Heart right ventricle (tissue), 16 donors: ENCODE measurements around the gene XRCC4. TPM values are rescaled to one million over a fixed set of nuclear protein-coding genes. Genes with fewer than 3 reads are reported as not detected.

Experiments
- ATAC-seq, 8 donors: fragments of 200-7000 bp; cut with Tn5 transposase; one replicate each; pipeline ENCODE4 v1.9.1; 2020; ENCODE audit warnings: mild to moderate bottlenecking in 8 of 8, moderate library complexity in 8 of 8, moderate number of reproducible peaks in 1 of 8
- DNase-seq, 2 donors: peaks; one replicate each; pipeline ENCODE4 v3.0.0-alpha.2; 2020
- H3K27ac ChIP-seq, 10 donors: fragments of 200-600 bp; sonication (generic) in 2 of 10; one replicate each; pipeline versions ENCODE4 v1.5.0 to v1.8.0; 2020 to 2022; ENCODE audit warnings: mild to moderate bottlenecking in 3 of 10
- H3K27me3 ChIP-seq, 7 donors: fragments of 200-600 bp; one replicate each; pipeline ENCODE4 v1.8.0; 2021 to 2022; ENCODE audit warnings: mild to moderate bottlenecking in 2 of 7
- H3K36me3 ChIP-seq, 9 donors: fragments of 200-600 bp; sonication (generic) in 1 of 9; one replicate each; pipeline versions ENCODE4 v1.5.0 to v1.8.0; 2020 to 2022; ENCODE audit warnings: mild to moderate bottlenecking in 2 of 9
- H3K4me1 ChIP-seq, 9 donors: fragments of 200-600 bp; sonication (generic) in 1 of 9; one replicate each; pipeline versions ENCODE4 v1.5.0 to v1.8.0; 2020 to 2022; ENCODE audit warnings: mild to moderate bottlenecking in 4 of 9
- H3K4me3 ChIP-seq, 10 donors: fragments of 200-600 bp; sonication (generic) in 2 of 10; one replicate each; pipeline versions ENCODE4 v1.5.0 to v1.8.0; 2020 to 2022; ENCODE audit warnings: mild to moderate bottlenecking in 7 of 10, moderate library complexity in 2 of 10
- H3K9me3 ChIP-seq, 11 donors: fragments of 200-600 bp in 10 of 11; sonication (generic) in 2 of 11; one replicate each; pipeline versions ENCODE4 v1.5.0 to v1.8.0; 2013 to 2022; ENCODE audit warnings: mild to moderate bottlenecking in 2 of 11, control low read depth in 1 of 11, moderate library complexity in 1 of 11
- CTCF ChIP-seq, 9 donors: fragments of 200-600 bp; sonication (generic) in 2 of 9; IDR thresholded peaks; one replicate each; pipeline versions ENCODE4 v1.5.0 to v1.8.0; 2021 to 2022; ENCODE audit warnings: antibody characterized with exemption in 9 of 9, mild to moderate bottlenecking in 5 of 9, moderate library complexity in 1 of 9
- WGBS, 2 donors: extraction: QIAGEN DNeasy Blood & Tissue Kit; methylation state at CpG; one replicate each; pipeline ENCODE4 v1.1.7; 2013; ENCODE audit warnings: inconsistent platforms in 1 of 2; 5-methylcytosine and 5-hydroxymethylcytosine counted together
- intact Hi-C, 10 donors: fragments of 100-400 bp; cut with DNase I; formaldehyde crosslinking; loops; one replicate each; pipeline versions ENCODE4 v1.11.1 to v1.14.2; 2022
- polyA plus RNA-seq, 2 donors: library from polyadenylated mRNA; stranded (reverse); fragments of 200-250 nt; gene quantifications; one replicate each; pipeline ENCODE4 v1.2.3, GENCODE V29; 2013
- total RNA-seq, 10 donors: library from RNA; stranded (reverse); fragmentation: NEBNext Ultra II Directional in 3 of 10; extraction: Animal tissue kit (Norgen Biotek cat#: 25700) in 3 of 10; gene quantifications; one replicate each; pipeline versions ENCODE4 v1.2.1 to v1.2.4, GENCODE V29; 2021 to 2023
- donor health status: Arrhythmogenic right ventricular cardiomyopathy.
- donor health status: ischemic (EF 13 %, LVEDD 7.1; RV severe dilation, severe dysfunction).
- donor health status: healthy with polysubstance abuse.
- donor health status: DM: no; HTN: yes; CAD: no.
- donor health status: DM: no; HTN: no; CAD: no.
- donor health status: ischemic (EF 25% LVEDD 6.9; RV normal size, moderate dysfunction).
- donor health status: ischemic (EF 25% LVEDD 5.7; RV mildly dilated, moderate dysfunction).
- donor health status: healthy.
- donor health status: DM: yes; HTN: yes; CAD: no.
- donor health status: Ischemic cardiomyopathy.
- donor health status: ischemic (EF 35%, LVEDD 5.7; RV mildly dilated, moderate dysfunction).
- donor health status: nonischemic (EF 11% LVEDD 7.7; RV severe dilation, severe dysfunction).
- donor health status: DM: yes; HTN: yes; CAD: no.
- donor health status: PGD.
- donor health status: ischemic (EF 29% LVEDD 5.4; RV normal size, mild dysfunction).
- donor health status: nonischemic (EF 23%, LVEDD 6.1; RV moderate dilation, normal function).

XRCC4 gene
- total and polyA plus RNA-seq, 12 donors, result 3.6 to 14.4 (median 6.8) TPM

GRCh38 chr5:83124593-83124992 lies 47.2 kb downstream of the XRCC4 start:
- Histone ChIP-seq H3K27ac (no peak overlapping the region), H3K9me3 (peaks cover 0 to 18% (median 0%) of the 10 kb centered on the region in 11 donors), H3K36me3 (no peaks in the 10 kb centered on the region), H3K4me1 (peaks cover 0 to 10% (median 0%) of the 10 kb centered on the region in 9 donors), H3K27me3 (no peaks in the 10 kb centered on the region), H3K4me3 (no peak overlapping the region)
- intact Hi-C loops, result no loop called here
- no peak for TF ChIP-seq CTCF (IDR thresholded peaks at IDR 0.05)
- DNase-seq (no peak), ATAC-seq (no peak)
- 98 to 100% methylated on average over 1 of the region's 1 CpG for WGBS, 2 donors

GRCh38 chr5:83125560-83125959 lies 48.2 kb downstream of the XRCC4 start:
- no peak overlapping the region for H3K4me3 ChIP-seq
- DNase-seq, result no peak
- no peak for ATAC-seq
- no peak overlapping the region for H3K27ac ChIP-seq
- TF ChIP-seq CTCF (IDR thresholded peaks at IDR 0.05), result no peak
- 75 to 76% methylated on average over 7 of the region's 7 CpGs for WGBS, 2 donors
- H3K4me1 ChIP-seq, result peaks cover 0 to 10% (median 0%) of the 10 kb centered on the region in 9 donors
- H3K9me3 ChIP-seq, result peaks cover 0 to 18% (median 0%) of the 10 kb centered on the region in 11 donors
- H3K36me3 ChIP-seq, result no peaks in the 10 kb centered on the region
- intact Hi-C loops, result no loop called here
- H3K27me3 ChIP-seq, result no peaks in the 10 kb centered on the region

- intact Hi-C loops, result no loop called here
- Histone ChIP-seq H3K4me3 (no peak overlapping the region), H3K27me3 (no peaks in the 10 kb centered on the region), H3K9me3 (peaks cover 0 to 18% (median 0%) of the 10 kb centered on the region in 11 donors), H3K36me3 (no peaks in the 10 kb centered on the region), H3K4me1 (peaks cover 0 to 10% (median 0%) of the 10 kb centered on the region in 9 donors), H3K27ac (no peak overlapping the region)
- 47 to 50% methylated on average over 2 of the region's 2 CpGs for WGBS, 2 donors
- DNase-seq (no peak), ATAC-seq (peak in 1 of 8 donors; percentile 42)
- no peak for TF ChIP-seq CTCF (IDR thresholded peaks at IDR 0.05)
Observed at GRCh38 chr5:83126501-83126900, 49.2 kb downstream of the XRCC4 start.

GRCh38 chr5:83133797-83134196 lies 56.5 kb downstream of the XRCC4 start:
- peaks cover 0 to 6% (median 0%) of the 10 kb centered on the region in 9 donors for H3K36me3 ChIP-seq
- intact Hi-C loops, result no loop called here
- H3K27me3 ChIP-seq, result no peaks in the 10 kb centered on the region
- no peak for DNase-seq
- no peak overlapping the region for H3K27ac ChIP-seq
- no peak for ATAC-seq
- peaks cover 0 to 4% (median 0%) of the 10 kb centered on the region in 11 donors for H3K9me3 ChIP-seq
- no peaks in the 10 kb centered on the region for H3K4me1 ChIP-seq
- no peak for TF ChIP-seq CTCF (IDR thresholded peaks at IDR 0.05)
- no peak overlapping the region for H3K4me3 ChIP-seq
- 95 to 96% methylated on average over 18 of the region's 18 CpGs for WGBS, 2 donors
